ENCODE results near the gene ANXA1. TPM values are rescaled to one million over a fixed set of nuclear protein-coding genes. Genes with fewer than 3 reads are reported as not detected.

ANXA1 gene, protein sequence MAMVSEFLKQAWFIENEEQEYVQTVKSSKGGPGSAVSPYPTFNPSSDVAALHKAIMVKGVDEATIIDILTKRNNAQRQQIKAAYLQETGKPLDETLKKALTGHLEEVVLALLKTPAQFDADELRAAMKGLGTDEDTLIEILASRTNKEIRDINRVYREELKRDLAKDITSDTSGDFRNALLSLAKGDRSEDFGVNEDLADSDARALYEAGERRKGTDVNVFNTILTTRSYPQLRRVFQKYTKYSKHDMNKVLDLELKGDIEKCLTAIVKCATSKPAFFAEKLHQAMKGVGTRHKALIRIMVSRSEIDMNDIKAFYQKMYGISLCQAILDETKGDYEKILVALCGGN
- 421 and 427 TPM in 2 replicates for total RNA-seq

DNA sequence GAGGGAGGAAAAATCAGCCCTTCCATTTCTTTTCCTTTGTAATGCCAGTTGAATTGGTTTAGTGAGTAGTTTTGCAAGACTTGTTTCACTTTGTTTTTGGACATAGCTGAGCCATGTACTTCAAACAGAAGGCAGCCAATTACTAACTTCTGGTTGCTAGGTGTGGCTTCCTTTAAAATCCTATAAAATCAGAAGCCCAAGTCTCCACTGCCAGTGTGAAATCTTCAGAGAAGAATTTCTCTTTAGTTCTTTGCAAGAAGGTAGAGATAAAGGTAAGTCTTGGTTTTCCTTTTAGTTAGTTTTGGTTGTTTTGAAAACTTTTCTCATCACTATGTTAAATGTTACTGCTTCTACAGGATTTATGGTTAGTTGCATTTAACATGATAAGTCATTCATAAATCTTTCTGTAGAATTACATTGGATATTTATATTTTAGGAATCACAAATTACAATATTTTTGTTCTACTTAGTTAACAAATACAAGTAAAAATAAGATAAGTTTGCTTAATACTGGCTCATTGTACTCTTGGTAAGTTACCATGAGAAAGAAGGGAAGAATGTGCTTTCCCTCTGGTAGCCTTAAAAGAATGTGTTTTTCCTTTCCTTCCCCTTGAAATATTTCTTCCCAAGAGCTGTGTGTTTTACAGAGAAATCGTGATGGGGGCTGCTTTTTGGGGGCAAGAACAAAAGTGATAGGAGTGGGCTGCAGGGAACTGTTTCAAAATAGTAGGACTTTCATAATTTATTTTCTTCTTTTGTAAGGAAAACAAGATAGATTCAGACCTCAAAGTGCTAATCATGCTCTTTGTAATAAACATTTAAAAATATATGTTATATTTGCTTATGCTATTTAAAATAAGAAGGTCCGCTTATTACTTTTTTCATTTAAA, at the start of gene ANXA1:
ANXA1 (plus strand) TSS at position 213 of the 890 bp plus-strand sequence. CDS start 6,671 bp downstream, outside the sequence.

Other genes with a start within 250 kb of the ANXA1 start
- gene ALDH1A1, start 198.8 kb upstream of the ANXA1 start, total RNA-seq: 0.17 TPM in 1 of 2 replicates, not detected in the other

Data from bronchus fibroblast of lung (primary cell).